PC-3 (cell line): ENCODE measurements around the gene PRRX1.

Experiments
- EZH2 ChIP-seq: fragments of 300-600 bp; sonication (generic); IDR thresholded peaks from one replicate; pipeline ENCODE4 v1.6.1; 2017; ENCODE audit warnings: antibody characterized with exemption, mild to moderate bottlenecking, low read length; ENCODE audit not compliant: unreplicated experiment
- TF ChIP-seq, protein P1 (sequence below): fragments of 300-600 bp; sonication (generic); conservative IDR thresholded peaks from 2 replicates; pipeline ENCODE4 v1.5.1; 2017; ENCODE audit warnings: antibody characterized with exemption, low read depth, mild to moderate bottlenecking, low read length

DNA sequence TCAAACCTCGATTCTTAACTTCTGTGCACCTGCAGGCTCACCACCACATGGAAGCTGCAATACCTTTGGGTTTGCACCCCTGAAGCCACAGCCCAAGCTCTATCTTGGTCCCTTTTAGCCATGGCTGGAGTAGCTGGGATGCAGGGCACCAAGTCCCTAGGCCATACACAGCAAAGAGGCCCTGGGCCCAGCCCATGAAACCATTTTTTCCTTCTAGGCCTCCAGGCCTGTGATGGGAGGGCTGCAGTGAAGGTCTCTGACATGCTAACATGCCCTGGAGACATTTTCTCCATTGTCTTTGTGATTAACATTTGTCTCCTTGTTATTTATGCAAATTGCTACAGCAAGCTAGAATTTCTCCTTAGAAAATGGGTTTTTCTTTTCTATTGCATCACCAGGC is 79.2 kb downstream of the PRRX1 start:
- TF ChIP-seq, protein P1, sequence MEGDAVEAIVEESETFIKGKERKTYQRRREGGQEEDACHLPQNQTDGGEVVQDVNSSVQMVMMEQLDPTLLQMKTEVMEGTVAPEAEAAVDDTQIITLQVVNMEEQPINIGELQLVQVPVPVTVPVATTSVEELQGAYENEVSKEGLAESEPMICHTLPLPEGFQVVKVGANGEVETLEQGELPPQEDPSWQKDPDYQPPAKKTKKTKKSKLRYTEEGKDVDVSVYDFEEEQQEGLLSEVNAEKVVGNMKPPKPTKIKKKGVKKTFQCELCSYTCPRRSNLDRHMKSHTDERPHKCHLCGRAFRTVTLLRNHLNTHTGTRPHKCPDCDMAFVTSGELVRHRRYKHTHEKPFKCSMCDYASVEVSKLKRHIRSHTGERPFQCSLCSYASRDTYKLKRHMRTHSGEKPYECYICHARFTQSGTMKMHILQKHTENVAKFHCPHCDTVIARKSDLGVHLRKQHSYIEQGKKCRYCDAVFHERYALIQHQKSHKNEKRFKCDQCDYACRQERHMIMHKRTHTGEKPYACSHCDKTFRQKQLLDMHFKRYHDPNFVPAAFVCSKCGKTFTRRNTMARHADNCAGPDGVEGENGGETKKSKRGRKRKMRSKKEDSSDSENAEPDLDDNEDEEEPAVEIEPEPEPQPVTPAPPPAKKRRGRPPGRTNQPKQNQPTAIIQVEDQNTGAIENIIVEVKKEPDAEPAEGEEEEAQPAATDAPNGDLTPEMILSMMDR: no peak
- TF ChIP-seq EZH2: no peak
